HG03558 (cell line): Measurements from ENCODE around the gene CARS1.

Experiments used
- ATAC-seq: cut with Tn5 transposase; IDR thresholded peaks from one replicate; pipeline ENCODE4 v1.9.1; 2021; ENCODE audit warnings: moderate number of reproducible peaks; ENCODE audit not compliant: unreplicated experiment; ENCODE audit errors: extremely low read depth

The CARS1 gene

GRCh38 chr11:3042496-3043314 lies 14.5 kb downstream of the CARS1 start:
- ATAC-seq: no peak

GRCh38 chr11:3041699-3042441 lies 15.4 kb downstream of the CARS1 start:
- ATAC-seq: no peak

GRCh38 chr11:3040881-3041280 lies 16.3 kb downstream of the CARS1 start:
- no peak for ATAC-seq

GRCh38 chr11:3037945-3038271 lies 19.3 kb downstream of the CARS1 start:
- no peak for ATAC-seq

GRCh38 chr11:3037040-3037944 lies 19.9 kb downstream of the CARS1 start:
- ATAC-seq: no peak

- ATAC-seq: no peak
Observed at GRCh38 chr11:3036419-3036818, 20.8 kb downstream of the CARS1 start.

- no peak for ATAC-seq
Observed at GRCh38 chr11:3035333-3035732, 21.9 kb downstream of the CARS1 start.

- ATAC-seq: no peak
Observed at GRCh38 chr11:3030289-3031070, 26.7 kb downstream of the CARS1 start.

GRCh38 chr11:3028813-3029212 lies 28.4 kb downstream of the CARS1 start:
- no peak for ATAC-seq

- ATAC-seq: no peak
Observed at GRCh38 chr11:3026803-3027202, 30.4 kb downstream of the CARS1 start.

GRCh38 chr11:3022982-3023381 lies 34.2 kb downstream of the CARS1 start:
- no peak for ATAC-seq

- no peak for ATAC-seq
Observed at GRCh38 chr11:3022300-3022967, 34.8 kb downstream of the CARS1 start.

- no peak for ATAC-seq
Observed at GRCh38 chr11:3021125-3021524, 36.1 kb downstream of the CARS1 start.

GRCh38 chr11:3020011-3020410 lies 37.2 kb downstream of the CARS1 start:
- no peak for ATAC-seq

- no peak for ATAC-seq
Observed at GRCh38 chr11:3018596-3018995, 38.6 kb downstream of the CARS1 start.

GRCh38 chr11:3016861-3017260 lies 40.4 kb downstream of the CARS1 start:
- no peak for ATAC-seq

- no peak for ATAC-seq
Observed at GRCh38 chr11:3015796-3016195, 41.4 kb downstream of the CARS1 start.

- no peak for ATAC-seq
Observed at GRCh38 chr11:3014943-3015342, 42.3 kb downstream of the CARS1 start.
